Calu3 (cell line): ENCODE measurements around the gene CCNE1. TPM values are rescaled to one million over a fixed set of nuclear protein-coding genes. Genes with fewer than 3 reads are reported as not detected.

Experiments used
- BruUV-seq: library from RNA; stranded (reverse); fragments of 400-500 nt; replicated peaks from 2 replicates; lab custom pipeline; 2021; lab: Mats Ljungman, UMichigan
- CTCF ChIA-PET: fragments of 300-600 bp; sonication (Branson Sonifier 250); formaldehyde crosslinking; loops from one replicate; lab custom pipeline; 2022; ENCODE audit warnings: antibody characterized with exemption; lab: Charles Lee
- DNase-seq: peaks from one replicate; pipeline ENCODE4 v3.0.0; 2022
- H3K27ac Mint-ChIP-seq: one replicate; pipeline ENCODE4 v1.8.0; 2022; ENCODE audit warnings: mixed read lengths; ENCODE audit not compliant: unreplicated experiment
- H3K27me3 Mint-ChIP-seq: one replicate; pipeline ENCODE4 v1.8.0; 2022; ENCODE audit warnings: mixed read lengths; ENCODE audit not compliant: unreplicated experiment
- H3K36me3 Mint-ChIP-seq: one replicate; pipeline ENCODE4 v1.8.0; 2022; ENCODE audit warnings: mild to moderate bottlenecking, moderate library complexity, mixed read lengths; ENCODE audit not compliant: insufficient read depth, unreplicated experiment
- H3K4me1 Mint-ChIP-seq: one replicate; pipeline ENCODE4 v1.8.0; 2022; ENCODE audit warnings: mild to moderate bottlenecking, low read depth, mixed read lengths; ENCODE audit not compliant: unreplicated experiment
- H3K4me3 Mint-ChIP-seq: one replicate; pipeline ENCODE4 v1.8.0; 2022; ENCODE audit warnings: mild to moderate bottlenecking, low read depth, moderate library complexity, mixed read lengths; ENCODE audit not compliant: unreplicated experiment
- H3K9me3 Mint-ChIP-seq: one replicate; pipeline ENCODE4 v1.8.0; 2022; ENCODE audit warnings: low read depth, mixed read lengths; ENCODE audit not compliant: unreplicated experiment
- CTCF ChIP-seq: fragments of 200-600 bp; IDR thresholded peaks from one replicate; pipeline ENCODE4 v1.8.0; 2022; ENCODE audit warnings: antibody characterized with exemption; ENCODE audit not compliant: unreplicated experiment
- intact Hi-C: fragments of 100-400 bp; cut with micrococcal nuclease; formaldehyde crosslinking; loops from one replicate; pipeline ENCODE4 v1.10.0; 2022; ENCODE audit not compliant: unreplicated experiment
- total RNA-seq: library from RNA; stranded (reverse); gene quantifications from 2 replicates; pipeline ENCODE4 v1.2.3, GENCODE V29; 2022

CCNE1 gene
- total RNA-seq, 1 experiment from 2014 or later = 15.9 TPM

- Mint-ChIP-seq H3K4me1 (peaks cover 18% of the 10 kb centered on the region), H3K9me3 (no peaks in the 10 kb centered on the region), H3K36me3 (peaks cover 12% of the 10 kb centered on the region), H3K27ac (no peak overlapping the region), H3K27me3 (peaks cover 41% of the 10 kb centered on the region), H3K4me3 (no peak overlapping the region)
- no peak for DNase-seq
- intact Hi-C loops = no loop called here
- no peak for TF ChIP-seq CTCF
- BruUV-seq = no TSS peak
- CTCF ChIA-PET = interaction anchor here (0.6 kb wide), 1 partner anchor 36 kb away, joined by 3 read pairs; no protein-coding TSS in a partner anchor
Observed at GRCh38 chr19:29841209-29841558, 29.4 kb downstream of the CCNE1 start.

GRCh38 chr19:29841559-29842367 lies 30.0 kb downstream of the CCNE1 start:
- no peak overlapping the region for H3K27ac Mint-ChIP-seq
- CTCF ChIA-PET = no interaction called here

GRCh38 chr19:29842471-29843179 lies 30.8 kb downstream of the CCNE1 start:
- H3K4me3 Mint-ChIP-seq = peak overlapping the region; percentile 80
- BruUV-seq = no TSS peak

More at GRCh38 chr19:29841559-29842367, 30.0 kb downstream of the CCNE1 start:
- Mint-ChIP-seq H3K9me3 (no peaks in the 10 kb centered on the region), H3K4me3 (no peak overlapping the region), H3K27me3 (peaks cover 41% of the 10 kb centered on the region), H3K36me3 (peaks cover 12% of the 10 kb centered on the region), H3K4me1 (peaks cover 19% of the 10 kb centered on the region)
- TF ChIP-seq CTCF = no peak
- no TSS peak for BruUV-seq
- intact Hi-C loops = no loop called here
- peak; percentile 37 for DNase-seq

More at GRCh38 chr19:29842471-29843179, 30.8 kb downstream of the CCNE1 start:
- H3K36me3 Mint-ChIP-seq = peaks cover 12% of the 10 kb centered on the region
- H3K4me1 Mint-ChIP-seq = peaks cover 19% of the 10 kb centered on the region
- no peak for TF ChIP-seq CTCF
- no peak overlapping the region for H3K27ac Mint-ChIP-seq
- H3K9me3 Mint-ChIP-seq = no peaks in the 10 kb centered on the region
- intact Hi-C loops = no loop called here
- no peak for DNase-seq
- peaks cover 43% of the 10 kb centered on the region for H3K27me3 Mint-ChIP-seq
- CTCF ChIA-PET = no interaction called here
